Breast epithelium (tissue), 3 donors: ENCODE data around the gene PRKCE.

Source experiments
- POLR2A ChIP-seq: fragments of 450-650 bp; IDR thresholded peaks from one replicate; pipeline ENCODE4 v1.6.1; 2016; ENCODE audit warnings: antibody characterized with exemption, mild to moderate bottlenecking, moderate library complexity
- POLR2AphosphoS5 ChIP-seq, 3 donors: sonication (generic); formaldehyde crosslinking; IDR thresholded peaks; one replicate each; pipeline ENCODE4 v1.6.1; 2017; ENCODE audit warnings: antibody characterized with exemption in 3 of 3
- TF ChIP-seq, protein P1 (sequence below), 3 donors: fragments of 450-650 bp; IDR thresholded peaks; one replicate each; pipeline ENCODE4 v1.5.1; 2016 to 2017; ENCODE audit warnings: antibody characterized with exemption in 3 of 3, mild to moderate bottlenecking in 3 of 3, moderate library complexity in 3 of 3

DNA sequence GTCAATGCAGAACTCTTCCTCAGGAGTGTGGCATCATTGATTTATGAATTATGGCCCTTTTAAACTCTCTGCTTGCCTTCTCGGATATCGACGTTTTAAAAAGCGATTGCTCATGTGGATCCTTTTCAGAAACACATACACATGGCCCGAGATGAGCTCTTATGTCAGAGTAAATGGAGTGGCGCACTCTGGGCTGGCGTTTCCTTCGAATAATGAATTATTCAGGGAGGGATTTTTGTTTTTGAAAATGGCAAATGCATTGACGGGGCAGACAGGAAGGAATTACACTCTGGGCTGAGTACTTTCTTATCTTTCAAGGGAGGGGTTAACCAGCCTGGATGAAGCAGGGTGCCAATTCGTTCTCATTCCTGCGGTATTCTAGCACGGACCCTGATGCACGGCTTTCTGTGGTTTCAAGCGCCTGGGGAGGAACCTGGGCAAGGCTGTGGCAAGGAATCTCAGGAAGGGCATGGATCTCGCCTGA lies 142.7 kb downstream of the PRKCE start:
- TF ChIP-seq, protein P1, sequence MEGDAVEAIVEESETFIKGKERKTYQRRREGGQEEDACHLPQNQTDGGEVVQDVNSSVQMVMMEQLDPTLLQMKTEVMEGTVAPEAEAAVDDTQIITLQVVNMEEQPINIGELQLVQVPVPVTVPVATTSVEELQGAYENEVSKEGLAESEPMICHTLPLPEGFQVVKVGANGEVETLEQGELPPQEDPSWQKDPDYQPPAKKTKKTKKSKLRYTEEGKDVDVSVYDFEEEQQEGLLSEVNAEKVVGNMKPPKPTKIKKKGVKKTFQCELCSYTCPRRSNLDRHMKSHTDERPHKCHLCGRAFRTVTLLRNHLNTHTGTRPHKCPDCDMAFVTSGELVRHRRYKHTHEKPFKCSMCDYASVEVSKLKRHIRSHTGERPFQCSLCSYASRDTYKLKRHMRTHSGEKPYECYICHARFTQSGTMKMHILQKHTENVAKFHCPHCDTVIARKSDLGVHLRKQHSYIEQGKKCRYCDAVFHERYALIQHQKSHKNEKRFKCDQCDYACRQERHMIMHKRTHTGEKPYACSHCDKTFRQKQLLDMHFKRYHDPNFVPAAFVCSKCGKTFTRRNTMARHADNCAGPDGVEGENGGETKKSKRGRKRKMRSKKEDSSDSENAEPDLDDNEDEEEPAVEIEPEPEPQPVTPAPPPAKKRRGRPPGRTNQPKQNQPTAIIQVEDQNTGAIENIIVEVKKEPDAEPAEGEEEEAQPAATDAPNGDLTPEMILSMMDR (IDR thresholded peaks at IDR 0.05): no peak
- TF ChIP-seq POLR2AphosphoS5 (IDR thresholded peaks at IDR 0.05) (no peak), POLR2A (no peak)
